ENCODE results near the gene PTH2.
"Not testable (repeated sequence)": the region's sequence is repeated elsewhere in the genome, so short reads cannot be mapped to it uniquely, and the experiment has no call there.

Gene PTH2

DNA sequence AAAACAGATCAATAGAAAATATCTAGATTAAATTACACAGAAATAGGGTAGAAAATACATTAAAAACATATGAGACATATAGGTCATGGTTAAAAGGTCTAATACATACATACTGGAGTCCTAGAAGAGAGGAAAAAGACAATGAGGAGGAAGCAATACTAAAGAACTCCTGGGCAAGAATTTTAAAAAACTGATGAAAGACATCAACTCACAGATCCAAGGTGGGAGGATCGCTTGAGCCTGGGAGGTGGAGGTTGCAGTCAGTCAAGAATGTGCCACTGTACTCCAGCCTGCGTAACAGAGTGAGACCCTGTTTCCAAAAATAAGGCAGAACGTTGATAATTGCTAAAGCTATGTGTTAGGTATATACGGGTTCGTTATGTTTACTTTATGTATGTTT is 40.6 kb downstream of the PTH2 start (continued):
- TF ChIP-seq, protein P1, sequence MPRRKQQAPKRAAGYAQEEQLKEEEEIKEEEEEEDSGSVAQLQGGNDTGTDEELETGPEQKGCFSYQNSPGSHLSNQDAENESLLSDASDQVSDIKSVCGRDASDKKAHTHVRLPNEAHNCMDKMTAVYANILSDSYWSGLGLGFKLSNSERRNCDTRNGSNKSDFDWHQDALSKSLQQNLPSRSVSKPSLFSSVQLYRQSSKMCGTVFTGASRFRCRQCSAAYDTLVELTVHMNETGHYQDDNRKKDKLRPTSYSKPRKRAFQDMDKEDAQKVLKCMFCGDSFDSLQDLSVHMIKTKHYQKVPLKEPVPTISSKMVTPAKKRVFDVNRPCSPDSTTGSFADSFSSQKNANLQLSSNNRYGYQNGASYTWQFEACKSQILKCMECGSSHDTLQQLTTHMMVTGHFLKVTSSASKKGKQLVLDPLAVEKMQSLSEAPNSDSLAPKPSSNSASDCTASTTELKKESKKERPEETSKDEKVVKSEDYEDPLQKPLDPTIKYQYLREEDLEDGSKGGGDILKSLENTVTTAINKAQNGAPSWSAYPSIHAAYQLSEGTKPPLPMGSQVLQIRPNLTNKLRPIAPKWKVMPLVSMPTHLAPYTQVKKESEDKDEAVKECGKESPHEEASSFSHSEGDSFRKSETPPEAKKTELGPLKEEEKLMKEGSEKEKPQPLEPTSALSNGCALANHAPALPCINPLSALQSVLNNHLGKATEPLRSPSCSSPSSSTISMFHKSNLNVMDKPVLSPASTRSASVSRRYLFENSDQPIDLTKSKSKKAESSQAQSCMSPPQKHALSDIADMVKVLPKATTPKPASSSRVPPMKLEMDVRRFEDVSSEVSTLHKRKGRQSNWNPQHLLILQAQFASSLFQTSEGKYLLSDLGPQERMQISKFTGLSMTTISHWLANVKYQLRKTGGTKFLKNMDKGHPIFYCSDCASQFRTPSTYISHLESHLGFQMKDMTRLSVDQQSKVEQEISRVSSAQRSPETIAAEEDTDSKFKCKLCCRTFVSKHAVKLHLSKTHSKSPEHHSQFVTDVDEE (CRISPR knock-in tag; IDR thresholded peaks at IDR 0.05), result no peak
- TF ChIP-seq BACH2 (CRISPR knock-in tag; IDR thresholded peaks at IDR 0.05; ENCODE audit: borderline replicate concordance), result no peak
- no peak for TF ChIP-seq ZFP30 (CRISPR knock-in tag; IDR thresholded peaks at IDR 0.05)

- TF ChIP-seq CREB5 (CRISPR knock-in tag; IDR thresholded peaks at IDR 0.05; ENCODE audit: low read depth), result no peak
- ATAC-seq, result no peak
Observed at GRCh38 chr19:49380391-49380790, 42.9 kb downstream of the PTH2 start.

GRCh38 chr19:49378512-49378911 is 44.7 kb downstream of the PTH2 start:
- TF ChIP-seq ZNF70 (CRISPR knock-in tag; IDR thresholded peaks at IDR 0.05) (no peak), RARB (CRISPR knock-in tag; IDR thresholded peaks at IDR 0.05) (no peak), ZFP3 (CRISPR knock-in tag; IDR thresholded peaks at IDR 0.05) (no peak), ISL1 (CRISPR knock-in tag; IDR thresholded peaks at IDR 0.05) (no peak), CSRNP3 (CRISPR knock-in tag; IDR thresholded peaks at IDR 0.05) (no peak)
- TF ChIP-seq, protein P1 (CRISPR knock-in tag; IDR thresholded peaks at IDR 0.05), result no peak

GRCh38 chr19:49374665-49375434 is 48.4 kb downstream of the PTH2 start:
- TF ChIP-seq, protein P2, sequence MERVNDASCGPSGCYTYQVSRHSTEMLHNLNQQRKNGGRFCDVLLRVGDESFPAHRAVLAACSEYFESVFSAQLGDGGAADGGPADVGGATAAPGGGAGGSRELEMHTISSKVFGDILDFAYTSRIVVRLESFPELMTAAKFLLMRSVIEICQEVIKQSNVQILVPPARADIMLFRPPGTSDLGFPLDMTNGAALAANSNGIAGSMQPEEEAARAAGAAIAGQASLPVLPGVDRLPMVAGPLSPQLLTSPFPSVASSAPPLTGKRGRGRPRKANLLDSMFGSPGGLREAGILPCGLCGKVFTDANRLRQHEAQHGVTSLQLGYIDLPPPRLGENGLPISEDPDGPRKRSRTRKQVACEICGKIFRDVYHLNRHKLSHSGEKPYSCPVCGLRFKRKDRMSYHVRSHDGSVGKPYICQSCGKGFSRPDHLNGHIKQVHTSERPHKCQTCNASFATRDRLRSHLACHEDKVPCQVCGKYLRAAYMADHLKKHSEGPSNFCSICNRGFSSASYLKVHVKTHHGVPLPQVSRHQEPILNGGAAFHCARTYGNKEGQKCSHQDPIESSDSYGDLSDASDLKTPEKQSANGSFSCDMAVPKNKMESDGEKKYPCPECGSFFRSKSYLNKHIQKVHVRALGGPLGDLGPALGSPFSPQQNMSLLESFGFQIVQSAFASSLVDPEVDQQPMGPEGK (CRISPR knock-in tag; IDR thresholded peaks at IDR 0.05; ENCODE audit: borderline replicate concordance), result no peak
- no peak for TF ChIP-seq CSRNP3 (CRISPR knock-in tag; IDR thresholded peaks at IDR 0.05)
- TF ChIP-seq, protein P1 (CRISPR knock-in tag; IDR thresholded peaks at IDR 0.05), result no peak
- no peak for TF ChIP-seq POU6F1 (CRISPR knock-in tag; IDR thresholded peaks at IDR 0.05; ENCODE audit: borderline replicate concordance, low read depth)
- no peak for TF ChIP-seq TOX (CRISPR knock-in tag; IDR thresholded peaks at IDR 0.05; ENCODE audit: borderline replicate concordance)
- TF ChIP-seq CSDC2 (CRISPR knock-in tag; IDR thresholded peaks at IDR 0.05), result no peak
- TF ChIP-seq ISL1 (CRISPR knock-in tag; IDR thresholded peaks at IDR 0.05), result no peak
- TF ChIP-seq ARNTL (CRISPR knock-in tag; IDR thresholded peaks at IDR 0.05; ENCODE audit: borderline replicate concordance, low read depth), result no peak
- ATAC-seq, result no peak

More at GRCh38 chr19:49378512-49378911, 44.7 kb downstream of the PTH2 start:
- ATAC-seq, result no peak

- not testable (repeated sequence) for ATAC-seq
Observed at GRCh38 chr19:49373174-49373573, 50.1 kb downstream of the PTH2 start.
